Kidney (tissue), 14 donors: Measurements from ENCODE around the gene HDLBP. TPM values are rescaled to one million over a fixed set of nuclear protein-coding genes. Genes with fewer than 3 reads are reported as not detected.

Experiments used
- DNase-seq, 5 donors: peaks; one replicate each; pipeline ENCODE4 v3.0.0-alpha.2; 2013 to 2020
- FAIRE-seq: peaks from 2 replicates; lab custom pipeline; 2012; peaks lifted over from hg19 to GRCh38; lab: Jason Lieb, UNC
- H3K27ac ChIP-seq, 2 donors: one replicate each; pipeline ENCODE4 v1.7.0; 2013; ENCODE audit warnings: low read depth in 2 of 2, low read length in 2 of 2, inconsistent platforms in 1 of 2
- H3K27me3 ChIP-seq: one replicate; pipeline ENCODE4 v1.7.1; 2013; ENCODE audit warnings: low read length, inconsistent platforms; ENCODE audit not compliant: control insufficient read depth, insufficient read depth
- H3K36me3 ChIP-seq, 3 donors: one replicate each; pipeline versions ENCODE4 v1.7.0 to v1.7.1; 2013; ENCODE audit warnings: low read length in 3 of 3, control low read depth in 1 of 3, inconsistent platforms in 1 of 3; ENCODE audit not compliant: insufficient read depth in 3 of 3, control insufficient read depth in 2 of 3
- H3K4me1 ChIP-seq, 3 donors: one replicate each; pipeline versions ENCODE4 v1.7.0 to v1.7.1; 2013; ENCODE audit warnings: low read length in 3 of 3, inconsistent platforms in 1 of 3, low read depth in 1 of 3; ENCODE audit not compliant: control insufficient read depth in 2 of 3, insufficient read depth in 2 of 3
- H3K4me3 ChIP-seq, 3 donors: one replicate each; pipeline versions ENCODE4 v1.7.0 to v1.8.1; 2013; ENCODE audit warnings: low read length in 3 of 3, control low read depth in 1 of 3, inconsistent platforms in 1 of 3
- H3K9ac ChIP-seq, 3 donors: one replicate each; pipeline versions ENCODE4 v1.7.0 to v1.7.1; 2013; ENCODE audit warnings: low read length in 3 of 3, control low read depth in 1 of 3, inconsistent platforms in 1 of 3
- H3K9me3 ChIP-seq, 3 donors: one replicate each; pipeline versions ENCODE4 v1.7.0 to v1.7.1; 2013; ENCODE audit warnings: low read length in 3 of 3, control low read depth in 1 of 3, inconsistent platforms in 1 of 3; ENCODE audit not compliant: control insufficient read depth in 2 of 3, insufficient read depth in 1 of 3
- intact Hi-C: fragments of 100-400 bp; cut with DNase I; formaldehyde crosslinking; loops from one replicate; pipeline ENCODE4 v1.11.1; 2022
- polyA plus RNA-seq: library from polyadenylated mRNA; stranded (reverse); fragments of 350-450 nt; fragmentation: Illumina TruSeq; extraction: RNeasy Lipid Tissue Mini Kit (QIAGEN cat#74804); gene quantifications from one replicate; pipeline ENCODE4 v1.2.3, GENCODE V29; 2014; ENCODE audit warnings: low read depth, low replicate concordance; ENCODE audit not compliant: insufficient read depth
- total RNA-seq: library from RNA; stranded (reverse); fragmentation: NEBNext Ultra II Directional; extraction: Animal tissue kit (Norgen Biotek cat#: 25700); gene quantifications from one replicate; pipeline ENCODE4 v1.2.1, GENCODE V29; 2021
- TF ChIP-seq, protein P1 (sequence below): IDR thresholded peaks from 3 replicates; pipeline ENCODE4 v1.5.1; 2012; ENCODE audit warnings: mild to moderate bottlenecking, moderate library complexity, borderline replicate concordance; ENCODE audit not compliant: insufficient read depth; ENCODE audit errors: extremely low read depth
- donor health status: control.
- donor health status: control.
- donor health status: control.
- donor health status: control.
- donor health status: control.
- donor health status: DM: yes; HTN: yes; CAD: no.
- donor health status: Normal renal cell carcinoma (clear cell type).

Gene HDLBP
- total and polyA plus RNA-seq, 2 donors from 2014 or later = 256 to 356 TPM

DNA sequence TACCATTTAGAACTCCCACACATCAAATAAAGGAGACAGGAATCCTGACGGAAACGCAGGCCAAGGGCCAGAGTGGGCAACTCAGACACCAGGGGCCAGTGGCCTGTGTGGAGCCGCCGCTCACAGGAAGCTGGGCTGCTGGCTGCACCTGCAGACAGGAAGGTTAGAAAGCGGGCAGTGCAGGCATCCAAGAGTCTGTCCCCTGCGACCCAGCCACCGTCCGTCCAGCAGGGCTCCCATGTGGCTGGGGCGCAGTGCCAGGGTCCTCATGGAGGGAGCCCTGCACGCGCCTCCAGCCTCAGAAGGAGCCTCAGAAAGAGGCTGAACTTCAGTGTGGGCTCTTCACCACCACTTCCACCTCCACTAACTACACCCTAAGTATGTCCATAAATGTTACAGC, 129.5 kb downstream of the HDLBP start:
- H3K27ac ChIP-seq = no peak overlapping the region
- intact Hi-C loops = no loop called here

DNA sequence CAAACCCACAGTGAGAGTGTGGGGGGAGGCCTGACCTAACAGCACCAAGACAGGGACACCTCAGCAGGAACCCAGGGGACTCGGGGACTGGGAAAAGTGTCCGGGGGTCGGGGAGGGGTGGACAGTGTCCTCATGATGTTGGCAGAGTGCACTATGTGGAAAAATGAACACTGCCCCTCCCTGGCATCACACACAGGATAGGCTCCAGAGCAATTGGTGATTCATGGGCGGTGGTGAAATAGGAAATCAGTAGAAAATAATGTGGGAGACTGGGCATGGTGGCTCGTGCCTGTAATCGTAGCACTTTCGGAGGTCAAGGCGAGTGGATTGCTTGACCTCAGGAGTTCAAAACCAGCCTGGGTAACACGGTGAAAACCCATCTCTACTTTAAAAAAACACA, 130.6 kb downstream of the HDLBP start:
- H3K27me3 ChIP-seq = no peaks in the 10 kb centered on the region
- H3K4me3 ChIP-seq = no peak overlapping the region
- DNase-seq (no peak), FAIRE-seq (no peak)
- H3K9me3 ChIP-seq = no peaks in the 10 kb centered on the region
- TF ChIP-seq, protein P1, sequence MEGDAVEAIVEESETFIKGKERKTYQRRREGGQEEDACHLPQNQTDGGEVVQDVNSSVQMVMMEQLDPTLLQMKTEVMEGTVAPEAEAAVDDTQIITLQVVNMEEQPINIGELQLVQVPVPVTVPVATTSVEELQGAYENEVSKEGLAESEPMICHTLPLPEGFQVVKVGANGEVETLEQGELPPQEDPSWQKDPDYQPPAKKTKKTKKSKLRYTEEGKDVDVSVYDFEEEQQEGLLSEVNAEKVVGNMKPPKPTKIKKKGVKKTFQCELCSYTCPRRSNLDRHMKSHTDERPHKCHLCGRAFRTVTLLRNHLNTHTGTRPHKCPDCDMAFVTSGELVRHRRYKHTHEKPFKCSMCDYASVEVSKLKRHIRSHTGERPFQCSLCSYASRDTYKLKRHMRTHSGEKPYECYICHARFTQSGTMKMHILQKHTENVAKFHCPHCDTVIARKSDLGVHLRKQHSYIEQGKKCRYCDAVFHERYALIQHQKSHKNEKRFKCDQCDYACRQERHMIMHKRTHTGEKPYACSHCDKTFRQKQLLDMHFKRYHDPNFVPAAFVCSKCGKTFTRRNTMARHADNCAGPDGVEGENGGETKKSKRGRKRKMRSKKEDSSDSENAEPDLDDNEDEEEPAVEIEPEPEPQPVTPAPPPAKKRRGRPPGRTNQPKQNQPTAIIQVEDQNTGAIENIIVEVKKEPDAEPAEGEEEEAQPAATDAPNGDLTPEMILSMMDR = no peak
- intact Hi-C loops = no loop called here
- H3K36me3 ChIP-seq = peaks cover 0 to 11% (median 3%) of the 10 kb centered on the region in 3 donors
- H3K4me1 ChIP-seq = no peaks in the 10 kb centered on the region
- H3K27ac ChIP-seq = no peak overlapping the region
- no peak overlapping the region for H3K9ac ChIP-seq

More for the DNA sequence above, 129.5 kb downstream of the HDLBP start:
- DNase-seq (peak in 1 of 5 donors; percentile 37), FAIRE-seq (no peak)
- no peak overlapping the region for H3K9ac ChIP-seq
- no peaks in the 10 kb centered on the region for H3K4me1 ChIP-seq
- no peaks in the 10 kb centered on the region for H3K9me3 ChIP-seq
- TF ChIP-seq, protein P1 = no peak
- H3K27me3 ChIP-seq = no peaks in the 10 kb centered on the region
- peaks cover 0 to 5% (median 2%) of the 10 kb centered on the region in 3 donors for H3K36me3 ChIP-seq
- no peak overlapping the region for H3K4me3 ChIP-seq

DNA sequence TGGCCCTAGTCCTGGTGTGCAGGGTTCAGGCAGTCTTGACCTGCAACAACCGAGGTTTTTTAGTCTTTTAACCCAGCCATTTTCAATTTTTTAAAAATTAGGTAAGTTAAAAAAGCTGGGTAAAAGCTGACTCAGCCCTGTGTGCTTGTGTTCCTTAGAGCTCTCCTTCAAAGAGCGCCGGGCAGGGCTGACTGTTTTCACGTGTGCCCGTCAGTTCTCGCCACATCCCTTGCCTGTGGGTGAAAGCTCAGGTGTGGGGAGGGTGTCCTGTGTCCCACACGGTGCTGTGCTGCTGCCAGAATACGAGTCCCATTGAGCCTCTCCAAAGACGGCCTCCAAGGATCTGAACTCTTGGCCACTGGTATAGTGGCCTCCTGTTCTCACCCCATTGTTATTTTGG, 132.3 kb downstream of the HDLBP start:
- Histone ChIP-seq H3K4me1 (no peaks in the 10 kb centered on the region), H3K27ac (no peak overlapping the region), H3K9me3 (no peaks in the 10 kb centered on the region), H3K4me3 (no peak overlapping the region), H3K9ac (no peak overlapping the region), H3K27me3 (no peaks in the 10 kb centered on the region), H3K36me3 (peaks cover 3 to 16% (median 9%) of the 10 kb centered on the region in 3 donors)
- TF ChIP-seq, protein P1 = no peak
- DNase-seq (no peak), FAIRE-seq (no peak)
- intact Hi-C loops = no loop called here
